HK-2 (cell line): ENCODE results near the gene MEGF11.
A peak's percentile ranks its signal among the peaks of the same experiment; 100 is the strongest.
"Not testable (repeated sequence)": the region's sequence is repeated elsewhere in the genome, so short reads cannot be mapped to it uniquely, and the experiment has no call there.

ENCODE experiments used
- DNase-seq: peaks from one replicate; pipeline ENCODE4 v3.0.0-alpha.2; 2018; ENCODE audit not compliant: unreplicated experiment

The MEGF11 gene

GRCh38 chr15:65893060-65893459, 360.5 kb downstream of the MEGF11 start:
- no peak for DNase-seq

- no peak for DNase-seq
These were observed 364.6 kb downstream of the MEGF11 start for GRCh38 chr15:65888981-65889380.

GRCh38 chr15:65887565-65887964, 366.0 kb downstream of the MEGF11 start:
- no peak for DNase-seq

GRCh38 chr15:65885668-65886218, 367.8 kb downstream of the MEGF11 start:
- no peak for DNase-seq

GRCh38 chr15:65884511-65884910, 369.0 kb downstream of the MEGF11 start:
- DNase-seq, result no peak

GRCh38 chr15:65883571-65883970, 370.0 kb downstream of the MEGF11 start:
- no peak for DNase-seq

GRCh38 chr15:65881766-65882434, 371.6 kb downstream of the MEGF11 start:
- DNase-seq, result no peak

GRCh38 chr15:65877749-65878148, 375.8 kb downstream of the MEGF11 start:
- DNase-seq, result no peak

GRCh38 chr15:65875458-65875857, 378.1 kb downstream of the MEGF11 start:
- no peak for DNase-seq

GRCh38 chr15:65873256-65873655, 380.3 kb downstream of the MEGF11 start:
- DNase-seq, result no peak

GRCh38 chr15:65872596-65872995, 381.0 kb downstream of the MEGF11 start:
- DNase-seq, result not testable (repeated sequence)

- DNase-seq, result not testable (repeated sequence)
These were observed 381.7 kb downstream of the MEGF11 start for GRCh38 chr15:65871886-65872285.

- no peak for DNase-seq
These were observed 382.5 kb downstream of the MEGF11 start for GRCh38 chr15:65870889-65871533.

GRCh38 chr15:65869954-65870871, 383.3 kb downstream of the MEGF11 start:
- peak; percentile 17 for DNase-seq

GRCh38 chr15:65869126-65869953, 384.2 kb downstream of the MEGF11 start, which contains the start of gene RAB11A:
Gene RAB11A, plus strand, starts transcription at chr15:65869491. Its CDS starts 95 bp downstream, at chr15:65869586.
- peak; percentile 89 for DNase-seq

GRCh38 chr15:65868546-65869125, 384.9 kb downstream of the MEGF11 start:
- DNase-seq, result no peak

GRCh38 chr15:65867933-65868332, 385.6 kb downstream of the MEGF11 start:
- DNase-seq, result not testable (repeated sequence)

GRCh38 chr15:65867244-65867643, 386.3 kb downstream of the MEGF11 start:
- no peak for DNase-seq

GRCh38 chr15:65863106-65863505, 390.4 kb downstream of the MEGF11 start:
- DNase-seq, result no peak

- no peak for DNase-seq
These were observed 390.9 kb downstream of the MEGF11 start for GRCh38 chr15:65862682-65863081.
